ENCODE data around the gene ITGAV. TPM values are rescaled to one million over a fixed set of nuclear protein-coding genes. Genes with fewer than 3 reads are reported as not detected.
A peak's percentile ranks its signal among the peaks of the same experiment; 100 is the strongest.

The ITGAV gene
- total RNA-seq, 1 donor from 2014 or later: 115 TPM

GRCh38 chr2:186576614-186577013, 13.2 kb upstream of the ITGAV start:
- Histone ChIP-seq H3K4me1 (peaks cover 10 to 14% of the 10 kb centered on the region in 2 donors), H3K9me3 (no peaks in the 10 kb centered on the region), H3K27ac (peak overlapping the region; percentile 59 to 80), H3K27me3 (no peaks in the 10 kb centered on the region), H3K36me3 (no peaks in the 10 kb centered on the region), H3K4me3 (no peak overlapping the region)
- intact Hi-C loops (cut with DNase I): no loop called here
- no peak for TF ChIP-seq CTCF (IDR thresholded peaks at IDR 0.05)
- no peak for DNase-seq (ENCODE audit: low spot score in 2 of 2)

GRCh38 chr2:186582698-186583097, 7.2 kb upstream of the ITGAV start:
- intact Hi-C loops (cut with DNase I): no loop called here
- H3K4me1 ChIP-seq: no peaks in the 10 kb centered on the region
- H3K27ac ChIP-seq: no peak overlapping the region
- no peak overlapping the region for H3K4me3 ChIP-seq
- H3K9me3 ChIP-seq: no peaks in the 10 kb centered on the region
- DNase-seq (ENCODE audit: low spot score in 2 of 2): no peak
- TF ChIP-seq CTCF (IDR thresholded peaks at IDR 0.05): no peak
- no peaks in the 10 kb centered on the region for H3K36me3 ChIP-seq
- H3K27me3 ChIP-seq: no peaks in the 10 kb centered on the region

- Histone ChIP-seq H3K27me3 (no peaks in the 10 kb centered on the region), H3K36me3 (no peaks in the 10 kb centered on the region), H3K27ac (no peak overlapping the region), H3K4me3 (no peak overlapping the region), H3K4me1 (peaks cover 0 to 5% of the 10 kb centered on the region in 2 donors), H3K9me3 (no peaks in the 10 kb centered on the region)
- intact Hi-C loops (cut with DNase I): no loop called here
- no peak for DNase-seq (ENCODE audit: low spot score in 2 of 2)
- no peak for TF ChIP-seq CTCF (IDR thresholded peaks at IDR 0.05)
These were observed 5.8 kb upstream of the ITGAV start for GRCh38 chr2:186584053-186584452.

- Histone ChIP-seq H3K27me3 (no peaks in the 10 kb centered on the region), H3K36me3 (no peaks in the 10 kb centered on the region), H3K4me3 (no peak overlapping the region), H3K4me1 (peaks cover 0 to 15% of the 10 kb centered on the region in 2 donors), H3K27ac (peak overlapping the region; percentile 94 to 99), H3K9me3 (no peaks in the 10 kb centered on the region)
- intact Hi-C loops (cut with DNase I): loop anchor here (5.0 kb wide), 1 partner anchor 54 kb away; no protein-coding TSS in a partner anchor
- DNase-seq (ENCODE audit: low spot score in 2 of 2): peak in 1 of 2 donors; percentile 62
- TF ChIP-seq CTCF (IDR thresholded peaks at IDR 0.05): no peak
These were observed 1.4 kb upstream of the ITGAV start for GRCh38 chr2:186588421-186588820.

GRCh38 chr2:186588940-186589611, 780 bp upstream of the ITGAV start:
- H3K4me1 ChIP-seq: peaks cover 0 to 20% of the 10 kb centered on the region in 2 donors
- DNase-seq (ENCODE audit: low spot score in 2 of 2): peak in 1 of 2 donors; percentile 58
- TF ChIP-seq CTCF (IDR thresholded peaks at IDR 0.05): no peak
- no peaks in the 10 kb centered on the region for H3K9me3 ChIP-seq
- H3K36me3 ChIP-seq: no peaks in the 10 kb centered on the region
- H3K4me3 ChIP-seq: peak overlapping the region; percentile 78 to 97
- H3K27ac ChIP-seq: peak overlapping the region; percentile 94 to 99
- no peaks in the 10 kb centered on the region for H3K27me3 ChIP-seq
- intact Hi-C loops (cut with DNase I): loop anchor here (5.0 kb wide), 1 partner anchor 53 kb away; no protein-coding TSS in a partner anchor
